SU-DHL-6 (cell line): ENCODE measurements around the gene CNOT9.

ENCODE experiments used
- CTCF ChIP-seq: fragments of 200-600 bp; sonication (generic); IDR thresholded peaks from one replicate; pipeline ENCODE4 v1.5.1; 2017; ENCODE audit warnings: antibody characterized with exemption, mild to moderate bottlenecking, low read length, moderate library complexity; ENCODE audit not compliant: insufficient read depth, poor library complexity, severe bottlenecking
- EZH2phosphoT487 ChIP-seq: fragments of 200-600 bp; sonication (generic), shearing (Covaris generic); conservative IDR thresholded peaks from 2 replicates; pipeline ENCODE4 v1.6.1; 2018; ENCODE audit warnings: mild to moderate bottlenecking, antibody characterized with exemption, low read length, moderate library complexity, mixed read lengths

- TF ChIP-seq CTCF (no peak), EZH2phosphoT487 (no peak)
These were observed 75.2 kb downstream of the CNOT9 start for GRCh38 chr2:218643751-218644310.
